Adrenal gland (tissue), 5 donors: ENCODE results near the gene DNAJC5.

Source experiments
- CTCF ChIP-seq, 6 experiments: fragments of 450-650 bp in 4 of 6; fragments of 200-600 bp in 2 of 6; sonication (generic) in 1 of 6; IDR thresholded peaks; 1 replicate in 5 of 6; 2 replicates in 1 of 6; pipeline versions ENCODE4 v1.5.1 to v1.8.0; 2016 to 2021; ENCODE audit warnings: antibody characterized with exemption in 6 of 6, mild to moderate bottlenecking in 2 of 6, moderate library complexity in 1 of 6
- POLR2A ChIP-seq, 2 donors: fragments of 450-650 bp; IDR thresholded peaks; one replicate each; pipeline ENCODE4 v1.6.1; 2017; ENCODE audit warnings: antibody characterized with exemption in 2 of 2, mild to moderate bottlenecking in 2 of 2, moderate library complexity in 1 of 2
- donor health status: DM: no; HTN: no; CAD: no.

- TF ChIP-seq CTCF (IDR thresholded peaks at IDR 0.05) (no peak), POLR2A (IDR thresholded peaks at IDR 0.05) (no peak)
Measured at GRCh38 chr20:63966172-63966943, 71.4 kb downstream of the DNAJC5 start.
